B cell (primary cell): ENCODE measurements around the gene FAHD1. TPM values are rescaled to one million over a fixed set of nuclear protein-coding genes. Genes with fewer than 3 reads are reported as not detected.

Source experiments
- ATAC-seq: fragments of 200-7000 bp; cut with Tn5 transposase; one replicate; pipeline ENCODE4 v1.10.0; 2021; ENCODE audit warnings: low read depth, mild to moderate bottlenecking, moderate number of reproducible peaks, moderate library complexity
- CTCF ChIA-PET: fragments of 350-600 bp; sonication (Branson Sonifier 250); formaldehyde crosslinking; loops from one replicate; lab custom pipeline; 2021; ENCODE audit warnings: antibody characterized with exemption, inconsistent platforms; lab: Charles Lee
- POLR2A ChIA-PET: fragments of 350-600 bp; sonication (Branson Sonifier 250); formaldehyde crosslinking; loops from one replicate; lab custom pipeline; 2021; ENCODE audit warnings: antibody characterized with exemption; lab: Charles Lee
- DNase-seq: peaks from one replicate; pipeline ENCODE4 v3.0.0; 2013
- H2AFZ ChIP-seq: 2 replicates; pipeline ENCODE4 v1.6.1; 2012; ENCODE audit warnings: mild to moderate bottlenecking, low read depth, low read length; ENCODE audit not compliant: insufficient read depth, poor library complexity, severe bottlenecking
- H3K27ac ChIP-seq, 2 donors: 1 replicate in 1 of 2; 2 replicates in 1 of 2; pipeline ENCODE4 v1.5.1; 2012 to 2013; ENCODE audit warnings: low read length in 2 of 2, mild to moderate bottlenecking in 2 of 2, moderate library complexity in 1 of 2
- H3K27me3 ChIP-seq, 4 experiments: fragments of 200-600 bp in 1 of 4; sonication (generic) in 1 of 4; replicated peaks in 1 of 4; 1 replicate in 2 of 4; 2 replicates in 2 of 4; pipeline versions ENCODE4 v1.6.1 to v1.7.0; 2013 to 2016; ENCODE audit warnings: low read length in 3 of 4, mild to moderate bottlenecking in 2 of 4, mixed read lengths in 1 of 4, moderate library complexity in 1 of 4; ENCODE audit not compliant: insufficient read depth in 4 of 4, control insufficient read depth in 3 of 4; ENCODE audit errors: control extremely low read depth in 1 of 4
- H3K36me3 ChIP-seq, 2 experiments: replicated peaks in 1 of 2; 1 replicate in 1 of 2; 2 replicates in 1 of 2; pipeline versions ENCODE4 v1.6.1 to v1.7.1; 2013; ENCODE audit warnings: low read length in 1 of 2; ENCODE audit not compliant: insufficient read depth in 2 of 2, control insufficient read depth in 1 of 2; ENCODE audit errors: control extremely low read depth in 1 of 2, extremely low read depth in 1 of 2
- H3K4me1 ChIP-seq, 2 donors: fragments of 200-600 bp in 1 of 2; sonication (generic) in 1 of 2; 1 replicate in 1 of 2; 2 replicates in 1 of 2; pipeline versions ENCODE4 v1.5.1 to v1.6.1; 2013 to 2017; ENCODE audit warnings: low read length in 2 of 2; ENCODE audit not compliant: control insufficient read depth in 2 of 2, insufficient read depth in 2 of 2
- H3K4me2 ChIP-seq: replicated peaks from 2 replicates; pipeline ENCODE3; 2012; ENCODE audit warnings: mild to moderate bottlenecking, low read depth, low read length; ENCODE audit not compliant: poor library complexity, severe bottlenecking
- H3K4me3 ChIP-seq, 5 experiments: fragments of 200-600 bp in 1 of 5; sonication (generic) in 1 of 5; 1 replicate in 3 of 5; 2 replicates in 2 of 5; pipeline versions ENCODE4 v1.5.1 to v1.7.0; 2011 to 2016; ENCODE audit warnings: low read length in 4 of 5, mild to moderate bottlenecking in 4 of 5, low read depth in 2 of 5, control low read depth in 1 of 5, moderate library complexity in 1 of 5; ENCODE audit not compliant: insufficient read depth in 1 of 5; ENCODE audit errors: control extremely low read depth in 1 of 5, extremely low read depth in 1 of 5
- H3K79me2 ChIP-seq: fragments of 200-600 bp; sonication (generic); one replicate; pipeline ENCODE4 v1.6.0; 2016; ENCODE audit warnings: low read length; ENCODE audit not compliant: control insufficient read depth, insufficient read depth
- H3K9ac ChIP-seq: fragments of 200-600 bp; sonication (generic); 2 replicates; pipeline ENCODE4 v1.6.1; 2017; ENCODE audit warnings: mild to moderate bottlenecking, low read length, moderate library complexity
- H3K9me3 ChIP-seq, 3 donors: one replicate each; pipeline versions ENCODE4 v1.6.1 to v1.7.1; 2013; ENCODE audit warnings: low read length in 2 of 3; ENCODE audit not compliant: control insufficient read depth in 2 of 3, insufficient read depth in 1 of 3; ENCODE audit errors: control extremely low read depth in 1 of 3
- H4K20me1 ChIP-seq: 2 replicates; pipeline ENCODE4 v1.6.0; 2012; ENCODE audit warnings: mild to moderate bottlenecking, low read length; ENCODE audit not compliant: insufficient read depth, control insufficient read depth, poor library complexity, severe bottlenecking
- H3K27ac Mint-ChIP-seq: one replicate; pipeline ENCODE4 v1.8.0; 2021; ENCODE audit warnings: mixed read lengths
- H3K27me3 Mint-ChIP-seq: one replicate; pipeline ENCODE4 v1.8.0; 2021; ENCODE audit warnings: mixed read lengths
- H3K4me1 Mint-ChIP-seq: one replicate; pipeline ENCODE4 v1.8.0; 2021; ENCODE audit warnings: mixed read lengths
- H3K4me3 Mint-ChIP-seq: one replicate; pipeline ENCODE4 v1.8.0; 2021; ENCODE audit warnings: mixed read lengths
- H3K9me3 Mint-ChIP-seq: one replicate; pipeline ENCODE4 v1.8.0; 2022; ENCODE audit warnings: mixed read lengths; ENCODE audit not compliant: insufficient read depth
- CTCF ChIP-seq: fragments of 200-600 bp; IDR thresholded peaks from one replicate; pipeline ENCODE4 v1.8.0; 2022; ENCODE audit warnings: antibody characterized with exemption, mild to moderate bottlenecking
- EZH2 ChIP-seq: IDR thresholded peaks from 2 replicates; pipeline ENCODE4 v1.6.1; 2012; ENCODE audit warnings: borderline replicate concordance, low read depth, mild to moderate bottlenecking, moderate library complexity, low read length; ENCODE audit not compliant: insufficient read depth, poor library complexity, severe bottlenecking
- WGBS: methylation state at CpG from one replicate; pipeline ENCODE4 v1.1.5; 2013; ENCODE audit warnings: missing lambda C conversion rate; ENCODE audit not compliant: insufficient coverage; 5-methylcytosine and 5-hydroxymethylcytosine counted together
- intact Hi-C: fragments of 100-400 bp; cut with micrococcal nuclease; formaldehyde crosslinking; loops from one replicate; pipeline ENCODE4 v1.10.0; 2022
- polyA plus RNA-seq: library from polyadenylated mRNA; depleted of rRNA; stranded (reverse); fragments of >200 nt; gene quantifications from 2 replicates; pipeline ENCODE4 v1.2.3, GENCODE V29; 2012
- total RNA-seq, 2 donors: library from RNA; stranded (reverse); fragments of 120-200 nt in 1 of 2; gene quantifications; 1 replicate in 1 of 2; 2 replicates in 1 of 2; pipeline versions ENCODE4 v1.2.3 to v1.2.4, GENCODE V29; 2013 to 2022

Gene FAHD1
- total and polyA plus RNA-seq, 2 donors (not counting 1 experiment from before 2014, with no cell fraction given), result 11.0 to 14.5 TPM

- CTCF ChIA-PET, result no interaction called here
- no peaks in the 10 kb centered on the region for H3K4me1 ChIP-seq
- Mint-ChIP-seq H3K9me3 (no peaks in the 10 kb centered on the region), H3K27me3 (no peaks in the 10 kb centered on the region), H3K4me3 (no peak overlapping the region), H3K4me1 (no peaks in the 10 kb centered on the region), H3K27ac (no peak overlapping the region)
- no peak for TF ChIP-seq EZH2
- TF ChIP-seq CTCF, result no peak
- 89% methylated on average over 17 of the region's 18 CpGs for WGBS
- H3K79me2 ChIP-seq, result no peaks in the 10 kb centered on the region
- no peak for ATAC-seq
- peaks cover 0 to 12% (median 0%) of the 10 kb centered on the region in 3 donors for H3K9me3 ChIP-seq
- no peaks in the 10 kb centered on the region for H3K27me3 ChIP-seq
- intact Hi-C loops, result no loop called here
- H3K27ac ChIP-seq, result no peak overlapping the region
- no peak overlapping the region for H2AFZ ChIP-seq
- H3K9ac ChIP-seq, result no peak overlapping the region
- DNase-seq, result no peak
- peaks cover 1 to 31% of the 10 kb centered on the region in 2 experiments for H3K36me3 ChIP-seq
- POLR2A ChIA-PET, result no interaction called here
- H3K4me2 ChIP-seq, result no peak overlapping the region
- peaks cover 9% of the 10 kb centered on the region for H4K20me1 ChIP-seq
- H3K4me3 ChIP-seq, result no peak overlapping the region
Observed at GRCh38 chr16:1808691-1809090, 18.3 kb upstream of the FAHD1 start.

- H3K79me2 ChIP-seq, result no peaks in the 10 kb centered on the region
- H3K27ac ChIP-seq, result no peak overlapping the region
- TF ChIP-seq CTCF (no peak), EZH2 (no peak)
- Mint-ChIP-seq H3K4me1 (no peaks in the 10 kb centered on the region), H3K27me3 (no peaks in the 10 kb centered on the region), H3K9me3 (no peaks in the 10 kb centered on the region), H3K27ac (no peak overlapping the region), H3K4me3 (no peak overlapping the region)
- H3K36me3 ChIP-seq, result peaks cover 1 to 34% of the 10 kb centered on the region in 2 experiments
- ChIA-PET POLR2A (no interaction called here), CTCF (no interaction called here)
- H2AFZ ChIP-seq, result no peak overlapping the region
- intact Hi-C loops, result no loop called here
- DNase-seq (no peak), ATAC-seq (no peak)
- no peak overlapping the region for H3K9ac ChIP-seq
- no peaks in the 10 kb centered on the region for H3K4me1 ChIP-seq
- H3K4me3 ChIP-seq, result no peak overlapping the region
- no peaks in the 10 kb centered on the region for H3K27me3 ChIP-seq
- 88% methylated on average over 23 of the region's 28 CpGs for WGBS
- H4K20me1 ChIP-seq, result peaks cover 9% of the 10 kb centered on the region
- peaks cover 0 to 12% (median 0%) of the 10 kb centered on the region in 3 donors for H3K9me3 ChIP-seq
- H3K4me2 ChIP-seq, result no peak overlapping the region
Observed at GRCh38 chr16:1809281-1809801, 17.7 kb upstream of the FAHD1 start.
